Esophagus squamous epithelium (tissue), 5 donors: Measurements from ENCODE around the gene CACFD1. TPM values are rescaled to one million over a fixed set of nuclear protein-coding genes. Genes with fewer than 3 reads are reported as not detected.

ENCODE experiments used
- DNase-seq: peaks from one replicate; lab custom pipeline; 2025; lab: John Stamatoyannopoulos, UW
- H3K27ac ChIP-seq, 4 donors: fragments of 200-600 bp; sonication (generic); one replicate each; pipeline ENCODE4 v1.5.1; 2016 to 2019; ENCODE audit warnings: mild to moderate bottlenecking in 1 of 4
- H3K27me3 ChIP-seq, 4 donors: fragments of 200-600 bp; sonication (generic); 1 replicate in 3 of 4; 2 replicates in 1 of 4; pipeline versions ENCODE4 v1.5.1 to v1.6.0; 2017 to 2021; ENCODE audit warnings: antibody characterized with exemption in 1 of 4
- H3K36me3 ChIP-seq, 3 donors: fragments of 200-600 bp; sonication (generic); one replicate each; pipeline ENCODE4 v1.5.1; 2016 to 2019
- H3K4me1 ChIP-seq, 3 donors: fragments of 200-600 bp; sonication (generic); one replicate each; pipeline ENCODE4 v1.5.1; 2017 to 2019
- H3K4me3 ChIP-seq, 4 donors: fragments of 200-600 bp; sonication (generic); 1 replicate in 3 of 4; 2 replicates in 1 of 4; pipeline ENCODE4 v1.5.1; 2016 to 2019; ENCODE audit warnings: mild to moderate bottlenecking in 2 of 4, moderate library complexity in 1 of 4
- H3K9me3 ChIP-seq, 3 donors: fragments of 200-600 bp; sonication (generic); one replicate each; pipeline ENCODE4 v1.5.1; 2016 to 2019
- POLR2A ChIP-seq, 4 donors: fragments of 450-650 bp; IDR thresholded peaks; one replicate each; pipeline ENCODE4 v1.6.1; 2017; ENCODE audit warnings: antibody characterized with exemption in 4 of 4, mild to moderate bottlenecking in 4 of 4, moderate library complexity in 3 of 4
- WGBS, 2 donors: methylation state at CpG; one replicate each; pipeline ENCODE4 v1.1.5; 2018; 5-methylcytosine and 5-hydroxymethylcytosine counted together
- intact Hi-C: fragments of 100-400 bp; cut with DNase I; formaldehyde crosslinking; loops from one replicate; pipeline ENCODE4 v1.15.0; 2022
- total RNA-seq, 4 donors: library from RNA; depleted of rRNA; stranded (reverse); fragments of >200 nt; gene quantifications; one replicate each; pipeline ENCODE4 v1.1.0, GENCODE V29; 2016
- TF ChIP-seq, protein P1 (sequence below), 6 experiments: fragments of 450-650 bp in 4 of 6; fragments of 200-600 bp in 2 of 6; sonication (generic) in 2 of 6; IDR thresholded peaks; one replicate each; pipeline ENCODE4 v1.5.1; 2016 to 2019; ENCODE audit warnings: antibody characterized with exemption in 6 of 6, mild to moderate bottlenecking in 4 of 6, moderate library complexity in 4 of 6
- donor health status: DM: yes; HTN: yes; CAD: no.

Gene CACFD1
- total RNA-seq, 4 donors from 2014 or later = 5.9 to 13.7 (median 9.1) TPM

DNA sequence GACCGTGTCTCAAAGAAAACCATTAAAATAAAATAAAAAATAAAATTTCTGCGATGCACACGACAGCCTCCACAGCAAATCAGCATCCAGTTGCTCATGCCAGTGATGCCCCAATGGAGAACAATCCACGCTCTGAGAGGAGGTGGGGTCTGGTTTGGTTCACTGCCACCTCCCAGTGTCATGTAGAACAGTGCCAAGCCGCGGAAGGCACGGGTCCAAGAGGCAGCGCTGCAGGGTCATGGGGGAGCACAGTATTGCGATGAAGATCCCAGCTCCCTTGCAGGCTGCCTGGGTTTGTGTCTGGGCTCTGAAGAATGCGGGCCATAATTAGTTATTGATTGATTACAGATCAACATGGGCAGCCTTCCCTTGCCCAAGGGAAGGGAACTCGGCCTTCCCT lies 6.1 kb upstream of the CACFD1 start:
- no peak overlapping the region for H3K27ac ChIP-seq
- no peaks in the 10 kb centered on the region for H3K36me3 ChIP-seq
- intact Hi-C loops = no loop called here
- DNase-seq = no peak
- TF ChIP-seq, protein P1, sequence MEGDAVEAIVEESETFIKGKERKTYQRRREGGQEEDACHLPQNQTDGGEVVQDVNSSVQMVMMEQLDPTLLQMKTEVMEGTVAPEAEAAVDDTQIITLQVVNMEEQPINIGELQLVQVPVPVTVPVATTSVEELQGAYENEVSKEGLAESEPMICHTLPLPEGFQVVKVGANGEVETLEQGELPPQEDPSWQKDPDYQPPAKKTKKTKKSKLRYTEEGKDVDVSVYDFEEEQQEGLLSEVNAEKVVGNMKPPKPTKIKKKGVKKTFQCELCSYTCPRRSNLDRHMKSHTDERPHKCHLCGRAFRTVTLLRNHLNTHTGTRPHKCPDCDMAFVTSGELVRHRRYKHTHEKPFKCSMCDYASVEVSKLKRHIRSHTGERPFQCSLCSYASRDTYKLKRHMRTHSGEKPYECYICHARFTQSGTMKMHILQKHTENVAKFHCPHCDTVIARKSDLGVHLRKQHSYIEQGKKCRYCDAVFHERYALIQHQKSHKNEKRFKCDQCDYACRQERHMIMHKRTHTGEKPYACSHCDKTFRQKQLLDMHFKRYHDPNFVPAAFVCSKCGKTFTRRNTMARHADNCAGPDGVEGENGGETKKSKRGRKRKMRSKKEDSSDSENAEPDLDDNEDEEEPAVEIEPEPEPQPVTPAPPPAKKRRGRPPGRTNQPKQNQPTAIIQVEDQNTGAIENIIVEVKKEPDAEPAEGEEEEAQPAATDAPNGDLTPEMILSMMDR (IDR thresholded peaks at IDR 0.05) = no peak
- TF ChIP-seq POLR2A (IDR thresholded peaks at IDR 0.05) = no peak
- no peaks in the 10 kb centered on the region for H3K9me3 ChIP-seq
- peaks cover 0 to 18% (median 7%) of the 10 kb centered on the region in 3 donors for H3K4me1 ChIP-seq
- no peaks in the 10 kb centered on the region for H3K27me3 ChIP-seq
- H3K4me3 ChIP-seq = no peak overlapping the region
- WGBS, 2 donors = 69 to 79% methylated on average over 11 of the region's 11 CpGs

- peaks cover 6 to 25% (median 12%) of the 10 kb centered on the region in 3 donors for H3K4me1 ChIP-seq
- DNase-seq = no peak
- no peak overlapping the region for H3K4me3 ChIP-seq
- H3K27me3 ChIP-seq = no peaks in the 10 kb centered on the region
- H3K36me3 ChIP-seq = no peaks in the 10 kb centered on the region
- no peaks in the 10 kb centered on the region for H3K9me3 ChIP-seq
- intact Hi-C loops = no loop called here
- no peak overlapping the region for H3K27ac ChIP-seq
- TF ChIP-seq POLR2A (IDR thresholded peaks at IDR 0.05) = no peak
- TF ChIP-seq, protein P1 (IDR thresholded peaks at IDR 0.05) = no peak
- WGBS, 2 donors = 67 to 75% methylated on average over 1 to 2 of the region's 19 CpGs
Observed at GRCh38 chr9:133454325-133454724, 5.5 kb upstream of the CACFD1 start.

DNA sequence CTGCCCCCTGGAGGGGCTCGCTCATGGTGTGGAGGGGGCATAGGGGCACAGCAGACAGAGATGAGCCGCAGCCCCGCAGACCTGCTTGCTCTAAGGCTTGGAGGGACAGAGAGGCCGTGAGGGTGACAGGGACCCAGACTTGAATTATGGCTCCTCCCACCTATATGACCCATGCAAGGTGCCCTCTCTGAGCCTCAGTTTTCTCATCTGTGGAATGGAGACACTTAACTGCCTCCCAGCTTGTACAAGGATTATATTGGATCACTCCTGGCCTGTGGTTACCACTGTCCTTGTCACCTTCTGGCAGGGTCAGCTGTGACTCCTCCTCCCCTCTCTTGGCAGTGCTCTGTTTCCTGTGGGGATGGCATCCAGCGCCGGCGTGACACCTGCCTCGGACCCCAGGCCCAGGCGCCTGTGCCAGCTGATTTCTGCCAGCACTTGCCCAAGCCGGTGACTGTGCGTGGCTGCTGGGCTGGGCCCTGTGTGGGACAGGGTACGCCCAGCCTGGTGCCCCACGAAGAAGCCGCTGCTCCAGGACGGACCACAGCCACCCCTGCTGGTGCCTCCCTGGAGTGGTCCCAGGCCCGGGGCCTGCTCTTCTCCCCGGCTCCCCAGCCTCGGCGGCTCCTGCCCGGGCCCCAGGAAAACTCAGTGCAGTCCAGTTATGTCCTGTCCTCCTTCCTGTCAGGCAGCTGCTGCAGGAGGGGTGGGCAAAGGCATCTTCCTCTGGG lies 4.7 kb upstream of the CACFD1 start:
- TF ChIP-seq, protein P1 (IDR thresholded peaks at IDR 0.05) = no peak
- no peak for TF ChIP-seq POLR2A (IDR thresholded peaks at IDR 0.05)
- no peaks in the 10 kb centered on the region for H3K36me3 ChIP-seq
- WGBS, 2 donors = 91 to 100% methylated on average over 6 to 7 of the region's 20 CpGs
- H3K4me1 ChIP-seq = peaks cover 6 to 20% (median 12%) of the 10 kb centered on the region in 3 donors
- H3K4me3 ChIP-seq = no peak overlapping the region
- intact Hi-C loops = no loop called here
- no peak for DNase-seq
- no peak overlapping the region for H3K27ac ChIP-seq
- no peaks in the 10 kb centered on the region for H3K9me3 ChIP-seq
- no peaks in the 10 kb centered on the region for H3K27me3 ChIP-seq

DNA sequence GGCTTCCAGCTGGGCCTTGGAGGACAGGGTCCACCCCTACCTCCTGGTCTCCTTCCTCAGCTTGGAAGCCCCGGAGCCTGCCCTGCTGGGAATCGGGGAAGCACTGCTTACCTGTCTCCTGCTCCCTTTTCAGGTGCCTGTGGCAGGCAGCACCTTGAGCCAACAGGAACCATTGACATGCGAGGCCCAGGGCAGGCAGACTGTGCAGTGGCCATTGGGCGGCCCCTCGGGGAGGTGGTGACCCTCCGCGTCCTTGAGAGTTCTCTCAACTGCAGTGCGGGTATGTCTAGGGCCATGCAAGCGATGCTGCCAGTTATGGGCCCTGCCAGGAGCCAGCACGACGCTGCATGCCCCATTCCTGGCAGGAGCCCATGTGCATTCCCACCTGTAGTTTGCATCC lies 3.8 kb upstream of the CACFD1 start:
- intact Hi-C loops = no loop called here
- DNase-seq = no peak
- WGBS, 2 donors = 73 to 80% methylated on average over 1 to 2 of the region's 11 CpGs

GRCh38 chr9:133456409-133456808 lies 3.4 kb upstream of the CACFD1 start:
- H3K27ac ChIP-seq = no peak overlapping the region
- intact Hi-C loops = no loop called here
- peaks cover 6 to 31% (median 21%) of the 10 kb centered on the region in 3 donors for H3K4me1 ChIP-seq
- H3K36me3 ChIP-seq = no peaks in the 10 kb centered on the region
- TF ChIP-seq POLR2A (IDR thresholded peaks at IDR 0.05) = no peak
- TF ChIP-seq, protein P1 (IDR thresholded peaks at IDR 0.05) = no peak
- no peaks in the 10 kb centered on the region for H3K27me3 ChIP-seq
- no peak overlapping the region for H3K4me3 ChIP-seq
- WGBS, 2 donors = 100% methylated on average over 1 of the region's 9 CpGs
- no peaks in the 10 kb centered on the region for H3K9me3 ChIP-seq
- no peak for DNase-seq

More for the DNA sequence above, 3.8 kb upstream of the CACFD1 start:
- Histone ChIP-seq H3K9me3 (no peaks in the 10 kb centered on the region), H3K36me3 (no peaks in the 10 kb centered on the region), H3K27ac (no peak overlapping the region), H3K4me1 (peaks cover 6 to 26% (median 18%) of the 10 kb centered on the region in 3 donors), H3K27me3 (no peaks in the 10 kb centered on the region), H3K4me3 (no peak overlapping the region)
- TF ChIP-seq, protein P1 (IDR thresholded peaks at IDR 0.05) = no peak
- no peak for TF ChIP-seq POLR2A (IDR thresholded peaks at IDR 0.05)
